ENCODE measurements around the gene AGAP3. TPM values are rescaled to one million over a fixed set of nuclear protein-coding genes. Genes with fewer than 3 reads are reported as not detected.

AGAP3 gene
- total and polyA plus RNA-seq, 2 of the 4 experiments (the other 2 are of a cell fraction) = 35.3 to 93.9 TPM

- no peaks in the 10 kb centered on the region for H3K4me1 ChIP-seq (ENCODE audit: control insufficient read depth, insufficient read depth, low read length)
- intact Hi-C loops (cut with micrococcal nuclease) = no loop called here
- dilution Hi-C loops (cut with HindIII; ENCODE audit: low sequenced_read_pairs, unreplicated experiment) = no loop called here
- DNase-seq (no peak), ATAC-seq (ENCODE audit: low read depth) (no peak)
- H3K18ac ChIP-seq (ENCODE audit: low read depth, low read length) = no peak overlapping the region
- H3K23ac ChIP-seq (ENCODE audit: low read depth, low read length) = no peak overlapping the region
- no peak overlapping the region for H2AK9ac ChIP-seq (replicated peaks; ENCODE audit: low read depth, low read length, poor library complexity)
- no peak overlapping the region for H3K4me2 ChIP-seq (ENCODE audit: low read depth, low read length)
- no peaks in the 10 kb centered on the region; the same call in 1 of the 2 replicates for H3K9me3 ChIP-seq (ENCODE audit: control insufficient read depth, insufficient read depth, low read length)
- POLR2A ChIA-PET (ENCODE audit: unreplicated experiment) = no interaction called here
- no peak overlapping the region for H3K4ac ChIP-seq (ENCODE audit: low read depth, low read length)
- H2BK120ac ChIP-seq (ENCODE audit: low read depth, low read length) = no peak overlapping the region
- H3K27me3 ChIP-seq (ENCODE audit: control insufficient read depth, insufficient read depth, low read length) = peaks cover 71% of the 10 kb centered on the region
- no peak overlapping the region for H2AK5ac ChIP-seq (ENCODE audit: low read depth, low read length)
- H4K91ac ChIP-seq (ENCODE audit: insufficient read depth, low read depth, low read length) = no peak overlapping the region
- H2BK5ac ChIP-seq (ENCODE audit: low read depth, low read length, poor library complexity, severe bottlenecking) = no peak overlapping the region
- in situ Hi-C loops (cut with MboI; ENCODE audit: low sequenced_read_pairs) = no loop called here
- no peak overlapping the region for H4K5ac ChIP-seq (ENCODE audit: low read depth, low read length)
- H3K56ac ChIP-seq (ENCODE audit: extremely low read depth, insufficient read depth, low read length) = no peak overlapping the region
- H3K79me1 ChIP-seq (ENCODE audit: low read depth in 1 of 2, low read length in 2 of 2) = no peaks in the 10 kb centered on the region
- H2BK20ac ChIP-seq (ENCODE audit: low read depth, low read length) = no peak overlapping the region
- H3K9ac ChIP-seq (ENCODE audit: low read depth, low read length) = no peak overlapping the region
- H4K20me1 ChIP-seq (ENCODE audit: insufficient read depth, low read length) = no peaks in the 10 kb centered on the region
- H2BK15ac ChIP-seq (ENCODE audit: low read depth, low read length) = no peak overlapping the region
- H3K4me3 ChIP-seq (ENCODE audit: insufficient read depth, low read depth, low read length) = no peak overlapping the region
- no peaks in the 10 kb centered on the region for H3K36me3 ChIP-seq (ENCODE audit: control insufficient read depth, insufficient read depth, low read length)
- H3K9me1 ChIP-seq (ENCODE audit: insufficient read depth, low read length) = no peaks in the 10 kb centered on the region
- BruUV-seq (replicated peaks) = no TSS peak
- no peak overlapping the region for H2AFZ ChIP-seq (replicated peaks; ENCODE audit: low read length, poor library complexity)
- no peak overlapping the region for H3K27ac ChIP-seq (ENCODE audit: insufficient read depth, low read length)
- H4K8ac ChIP-seq (ENCODE audit: low read depth in 2 of 2, low read length in 2 of 2) = no peak overlapping the region
- TF ChIP-seq ELK1 (IDR thresholded peaks at IDR 0.05; ENCODE audit: borderline replicate concordance, low read depth, low read length) (no peak), CEBPB (IDR thresholded peaks at IDR 0.05; ENCODE audit: low read depth, low read length) (no peak), RAD21 (IDR thresholded peaks at IDR 0.05; ENCODE audit: low read length) (no peak), MAZ (IDR thresholded peaks at IDR 0.05; ENCODE audit: borderline replicate concordance, low read depth, low read length) (no peak), CHD1 (IDR thresholded peaks at IDR 0.05; ENCODE audit: low read depth, low read length) (no peak), POLR2A (IDR thresholded peaks at IDR 0.05; ENCODE audit: low read depth, low read length) (no peak), NFE2L2 (IDR thresholded peaks at IDR 0.05; ENCODE audit: low read depth, low read length) (no peak), CTCF (conservative IDR thresholded peaks at IDR 0.05; ENCODE audit: low read depth, low read length) (no peak), SMC3 (IDR thresholded peaks at IDR 0.05; ENCODE audit: low read depth, low read length) (no peak), BHLHE40 (IDR thresholded peaks at IDR 0.05; ENCODE audit: low read depth, low read length) (no peak), RFX5 (IDR thresholded peaks at IDR 0.05; ENCODE audit: low read depth, low read length) (no peak), MAFK (IDR thresholded peaks at IDR 0.05; ENCODE audit: low read depth, low read length) (no peak), RCOR1 (IDR thresholded peaks at IDR 0.05; ENCODE audit: insufficient replicate concordance, low read length) (no peak), USF2 (IDR thresholded peaks at IDR 0.05; ENCODE audit: low read depth, low read length) (no peak), FOS (IDR thresholded peaks at IDR 0.05; ENCODE audit: low read depth, low read length) (no peak), MXI1 (IDR thresholded peaks at IDR 0.05; ENCODE audit: borderline replicate concordance, low read depth, low read length) (no peak)
- WGBS, 2 experiments (ENCODE audit: extremely low coverage in 2 of 2, insufficient read length in 1 of 2) = no CpG with 5 or more reads among the region's 1 CpG
- no peak overlapping the region for H3K14ac ChIP-seq (replicated peaks; ENCODE audit: low read depth, low read length)
- CTCF ChIA-PET = no interaction called here
Measured at GRCh38 chr7:151177310-151177709, 91.0 kb downstream of the AGAP3 start.
